Trophoblast cell (in vitro differentiated cells and primary cell): ENCODE data around the gene ATP8A1.

Experiments used
- DNase-seq, 2 donors: peaks; one replicate each; pipeline ENCODE4 v3.0.0-alpha.2; 2016
- H2AFZ ChIP-seq: 2 replicates; pipeline ENCODE4 v1.6.1; 2013; ENCODE audit warnings: low read length, moderate library complexity, mild to moderate bottlenecking; ENCODE audit not compliant: insufficient read depth, poor library complexity
- H2AK5ac ChIP-seq: 2 replicates; pipeline ENCODE4 v1.6.1; 2013; ENCODE audit warnings: mild to moderate bottlenecking, low read length
- H2BK120ac ChIP-seq: 2 replicates; pipeline ENCODE4 v1.6.1; 2013; ENCODE audit warnings: low read length, mild to moderate bottlenecking, moderate library complexity; ENCODE audit not compliant: insufficient read depth, poor library complexity
- H2BK12ac ChIP-seq: 2 replicates; pipeline ENCODE4 v1.6.1; 2013; ENCODE audit warnings: mild to moderate bottlenecking, low read length, moderate library complexity
- H2BK5ac ChIP-seq: 2 replicates; pipeline ENCODE4 v1.6.1; 2013; ENCODE audit warnings: low read length, low read depth, moderate library complexity, mild to moderate bottlenecking; ENCODE audit not compliant: poor library complexity
- H3K14ac ChIP-seq: 2 replicates; pipeline ENCODE4 v1.6.1; 2013; ENCODE audit warnings: mild to moderate bottlenecking, low read length
- H3K18ac ChIP-seq: 2 replicates; pipeline ENCODE4 v1.6.1; 2013; ENCODE audit warnings: mild to moderate bottlenecking, low read length
- H3K23ac ChIP-seq: 2 replicates; pipeline ENCODE4 v1.6.1; 2013; ENCODE audit warnings: low read length
- H3K27ac ChIP-seq: 2 replicates; pipeline ENCODE4 v1.5.1; 2013; ENCODE audit warnings: low read depth, mild to moderate bottlenecking, inconsistent platforms, low read length, moderate library complexity
- H3K27me3 ChIP-seq: 2 replicates; pipeline ENCODE4 v1.6.1; 2013; ENCODE audit warnings: inconsistent platforms, mild to moderate bottlenecking, low read length, moderate library complexity; ENCODE audit not compliant: insufficient read depth
- H3K36me3 ChIP-seq, 2 experiments: 1 replicate in 1 of 2; 2 replicates in 1 of 2; pipeline ENCODE4 v1.6.1; 2013; ENCODE audit warnings: low read length in 2 of 2, mild to moderate bottlenecking in 2 of 2, moderate library complexity in 1 of 2; ENCODE audit not compliant: insufficient read depth in 2 of 2, control insufficient read depth in 1 of 2
- H3K4ac ChIP-seq: 2 replicates; pipeline ENCODE4 v1.6.1; 2013; ENCODE audit warnings: low read depth, mild to moderate bottlenecking, low read length, moderate library complexity
- H3K4me1 ChIP-seq, 2 experiments: 1 replicate in 1 of 2; 2 replicates in 1 of 2; pipeline ENCODE4 v1.6.1; 2013; ENCODE audit warnings: low read length in 2 of 2, mild to moderate bottlenecking in 2 of 2, moderate library complexity in 1 of 2; ENCODE audit not compliant: insufficient read depth in 2 of 2, control insufficient read depth in 1 of 2
- H3K4me2 ChIP-seq: 2 replicates; pipeline ENCODE4 v1.6.1; 2013; ENCODE audit warnings: inconsistent platforms, mild to moderate bottlenecking, low read length, moderate library complexity
- H3K4me3 ChIP-seq: 2 replicates; pipeline ENCODE4 v1.5.1; 2013; ENCODE audit warnings: mild to moderate bottlenecking, low read depth, low read length, inconsistent platforms
- H3K79me1 ChIP-seq: one replicate; pipeline ENCODE4 v1.6.1; 2013; ENCODE audit warnings: low read length
- H3K79me2 ChIP-seq: 2 replicates; pipeline ENCODE4 v1.6.1; 2013; ENCODE audit warnings: low read length, mild to moderate bottlenecking; ENCODE audit not compliant: control insufficient read depth, insufficient read depth, poor library complexity
- H3K9ac ChIP-seq: 2 replicates; pipeline ENCODE4 v1.6.1; 2013; ENCODE audit warnings: mild to moderate bottlenecking, low read length
- H3K9me3 ChIP-seq: 2 replicates; pipeline ENCODE4 v1.6.1; 2013; ENCODE audit warnings: low read depth, mild to moderate bottlenecking, control low read depth, inconsistent platforms, low read length; ENCODE audit not compliant: insufficient read depth
- H4K12ac ChIP-seq: 2 replicates; pipeline ENCODE4 v1.6.1; 2013; ENCODE audit warnings: low read depth, mild to moderate bottlenecking, low read length, moderate library complexity
- H4K8ac ChIP-seq: 2 replicates; pipeline ENCODE4 v1.6.1; 2013; ENCODE audit warnings: low read depth, mild to moderate bottlenecking, low read length, moderate library complexity
- H4K91ac ChIP-seq: one replicate; pipeline ENCODE4 v1.6.1; 2013; ENCODE audit warnings: low read depth, mild to moderate bottlenecking, low read length, moderate library complexity
- WGBS: extraction: QIAGEN DNeasy Blood & Tissue Kit; methylation state at CpG from one replicate; pipeline ENCODE4 v1.1.7; 2013; ENCODE audit warnings: missing lambda C conversion rate; ENCODE audit not compliant: insufficient read length, insufficient coverage; ENCODE audit errors: extremely low coverage; 5-methylcytosine and 5-hydroxymethylcytosine counted together

ATP8A1 gene

GRCh38 chr4:42543762-42544161 lies 113.1 kb downstream of the ATP8A1 start:
- no peaks in the 10 kb centered on the region for H3K36me3 ChIP-seq
- no peak overlapping the region for H2BK12ac ChIP-seq
- no peaks in the 10 kb centered on the region for H3K79me2 ChIP-seq
- no peak overlapping the region for H2AK5ac ChIP-seq
- WGBS: no CpG with 5 or more reads among the region's 2 CpGs
- H3K27me3 ChIP-seq: no peaks in the 10 kb centered on the region
- no peak overlapping the region for H3K4me2 ChIP-seq
- no peak overlapping the region for H3K14ac ChIP-seq
- H3K27ac ChIP-seq: no peak overlapping the region
- no peak overlapping the region for H3K4me3 ChIP-seq
- no peaks in the 10 kb centered on the region for H3K9me3 ChIP-seq
- no peak overlapping the region for H2BK5ac ChIP-seq
- no peak overlapping the region for H2AFZ ChIP-seq
- no peak overlapping the region for H3K23ac ChIP-seq
- H3K4ac ChIP-seq: no peak overlapping the region
- DNase-seq: peak in 1 of 2 donors; percentile 6
- no peak overlapping the region for H3K18ac ChIP-seq
- no peak overlapping the region for H4K8ac ChIP-seq
- H4K12ac ChIP-seq: no peak overlapping the region
- no peak overlapping the region for H4K91ac ChIP-seq
- H2BK120ac ChIP-seq: no peak overlapping the region
- H3K4me1 ChIP-seq: no peaks in the 10 kb centered on the region
- no peaks in the 10 kb centered on the region for H3K79me1 ChIP-seq
- no peak overlapping the region for H3K9ac ChIP-seq

GRCh38 chr4:42543126-42543525 lies 113.8 kb downstream of the ATP8A1 start:
- H2BK12ac ChIP-seq: no peak overlapping the region
- no peak overlapping the region for H3K18ac ChIP-seq
- H2AK5ac ChIP-seq: no peak overlapping the region
- H3K4ac ChIP-seq: no peak overlapping the region
- no peak overlapping the region for H3K27ac ChIP-seq
- H3K9ac ChIP-seq: no peak overlapping the region
- H3K27me3 ChIP-seq: no peaks in the 10 kb centered on the region
- H4K12ac ChIP-seq: no peak overlapping the region
- no peaks in the 10 kb centered on the region for H3K4me1 ChIP-seq
- no peak overlapping the region for H3K23ac ChIP-seq
- H2BK120ac ChIP-seq: no peak overlapping the region
- H3K4me3 ChIP-seq: no peak overlapping the region
- H3K79me1 ChIP-seq: no peaks in the 10 kb centered on the region
- no peak for DNase-seq
- no peak overlapping the region for H2BK5ac ChIP-seq
- H3K14ac ChIP-seq: no peak overlapping the region
- H2AFZ ChIP-seq: no peak overlapping the region
- no peak overlapping the region for H3K4me2 ChIP-seq
- no peaks in the 10 kb centered on the region for H3K79me2 ChIP-seq
- WGBS: no CpG with 5 or more reads among the region's 1 CpG
- H3K9me3 ChIP-seq: no peaks in the 10 kb centered on the region
- H4K91ac ChIP-seq: no peak overlapping the region
- no peak overlapping the region for H4K8ac ChIP-seq
- H3K36me3 ChIP-seq: no peaks in the 10 kb centered on the region

GRCh38 chr4:42541647-42542046 lies 115.3 kb downstream of the ATP8A1 start:
- Histone ChIP-seq H3K4me3 (no peak overlapping the region), H3K4me2 (no peak overlapping the region), H2BK5ac (no peak overlapping the region), H3K4me1 (no peaks in the 10 kb centered on the region), H3K9ac (no peak overlapping the region), H3K27ac (no peak overlapping the region), H2BK120ac (no peak overlapping the region), H3K9me3 (no peaks in the 10 kb centered on the region), H4K91ac (no peak overlapping the region), H3K23ac (no peak overlapping the region), H2BK12ac (no peak overlapping the region), H4K12ac (no peak overlapping the region), H3K79me2 (no peaks in the 10 kb centered on the region), H3K14ac (no peak overlapping the region), H3K18ac (no peak overlapping the region), H3K79me1 (no peaks in the 10 kb centered on the region), H3K36me3 (no peaks in the 10 kb centered on the region), H3K27me3 (no peaks in the 10 kb centered on the region), H2AFZ (no peak overlapping the region), H2AK5ac (no peak overlapping the region), H3K4ac (no peak overlapping the region), H4K8ac (no peak overlapping the region)
- WGBS: no CpG with 5 or more reads among the region's 1 CpG
- DNase-seq: no peak

- no CpG with 5 or more reads among the region's 3 CpGs for WGBS
These were observed 123.9 kb downstream of the ATP8A1 start for GRCh38 chr4:42533042-42533441.

More at GRCh38 chr4:42533042-42533441, 123.9 kb downstream of the ATP8A1 start:
- Histone ChIP-seq H2BK120ac (no peak overlapping the region), H3K9ac (no peak overlapping the region), H3K4ac (no peak overlapping the region), H3K36me3 (no peaks in the 10 kb centered on the region), H3K4me2 (no peak overlapping the region), H4K91ac (no peak overlapping the region), H3K9me3 (peaks cover 7% of the 10 kb centered on the region), H3K79me2 (no peaks in the 10 kb centered on the region), H2AFZ (no peak overlapping the region), H3K4me3 (no peak overlapping the region), H3K18ac (no peak overlapping the region), H2BK12ac (no peak overlapping the region), H3K14ac (no peak overlapping the region), H4K12ac (no peak overlapping the region), H3K27ac (no peak overlapping the region), H2BK5ac (no peak overlapping the region), H3K27me3 (no peaks in the 10 kb centered on the region), H3K23ac (no peak overlapping the region), H3K79me1 (no peaks in the 10 kb centered on the region), H3K4me1 (no peaks in the 10 kb centered on the region), H4K8ac (no peak overlapping the region), H2AK5ac (no peak overlapping the region)
- no peak for DNase-seq
